Measurements from ENCODE around the gene APRT.

DNA sequence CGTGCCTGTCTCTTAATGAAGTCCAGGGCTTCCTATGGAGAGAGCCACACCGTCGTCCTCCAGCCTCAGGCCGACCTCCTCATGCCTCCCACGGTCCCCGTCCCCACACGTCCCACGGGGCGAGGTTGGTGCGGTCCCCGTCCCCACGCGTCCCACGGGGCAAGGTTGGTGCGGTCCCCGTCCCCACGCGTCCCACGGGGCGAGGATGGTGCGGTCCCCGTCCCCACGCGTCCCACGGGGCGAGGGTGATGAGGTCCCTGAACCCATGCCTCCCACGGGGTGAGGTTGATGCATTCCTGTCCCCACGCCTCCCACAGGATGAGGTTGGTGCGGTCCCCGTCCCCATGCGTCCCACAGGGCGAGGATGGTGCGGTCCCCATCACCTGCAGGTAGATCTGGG lies 24.1 kb upstream of the APRT start:
- TF ChIP-seq, protein P1, sequence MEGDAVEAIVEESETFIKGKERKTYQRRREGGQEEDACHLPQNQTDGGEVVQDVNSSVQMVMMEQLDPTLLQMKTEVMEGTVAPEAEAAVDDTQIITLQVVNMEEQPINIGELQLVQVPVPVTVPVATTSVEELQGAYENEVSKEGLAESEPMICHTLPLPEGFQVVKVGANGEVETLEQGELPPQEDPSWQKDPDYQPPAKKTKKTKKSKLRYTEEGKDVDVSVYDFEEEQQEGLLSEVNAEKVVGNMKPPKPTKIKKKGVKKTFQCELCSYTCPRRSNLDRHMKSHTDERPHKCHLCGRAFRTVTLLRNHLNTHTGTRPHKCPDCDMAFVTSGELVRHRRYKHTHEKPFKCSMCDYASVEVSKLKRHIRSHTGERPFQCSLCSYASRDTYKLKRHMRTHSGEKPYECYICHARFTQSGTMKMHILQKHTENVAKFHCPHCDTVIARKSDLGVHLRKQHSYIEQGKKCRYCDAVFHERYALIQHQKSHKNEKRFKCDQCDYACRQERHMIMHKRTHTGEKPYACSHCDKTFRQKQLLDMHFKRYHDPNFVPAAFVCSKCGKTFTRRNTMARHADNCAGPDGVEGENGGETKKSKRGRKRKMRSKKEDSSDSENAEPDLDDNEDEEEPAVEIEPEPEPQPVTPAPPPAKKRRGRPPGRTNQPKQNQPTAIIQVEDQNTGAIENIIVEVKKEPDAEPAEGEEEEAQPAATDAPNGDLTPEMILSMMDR (conservative IDR thresholded peaks at IDR 0.05 in 1 of 2, IDR thresholded peaks at IDR 0.05 in 1 of 2; ENCODE audit: extremely low read depth in 1 of 2, insufficient read depth in 1 of 2, low read depth in 1 of 2, low read length in 2 of 2) = no peak
- no peak for TF ChIP-seq EZH2 (IDR thresholded peaks at IDR 0.05; ENCODE audit: borderline replicate concordance, low read length)
